Epithelial cell of esophagus (primary cell): ENCODE measurements around the gene TUBB4A.
A peak's percentile ranks its signal among the peaks of the same experiment; 100 is the strongest.

Experiments used
- DNase-seq: peaks from one replicate; pipeline ENCODE4 v3.0.0; 2010; ENCODE audit warnings: low read depth
- H3K4me3 ChIP-seq: 2 replicates; pipeline ENCODE4 v1.5.1; 2011; ENCODE audit warnings: mild to moderate bottlenecking, low read length, control low read depth
- TF ChIP-seq, protein P1 (sequence below): IDR thresholded peaks from 2 replicates; pipeline ENCODE4 v1.5.1; 2011; ENCODE audit warnings: low read depth, mild to moderate bottlenecking, low read length, control low read depth, inconsistent platforms; ENCODE audit not compliant: insufficient read depth; ENCODE audit errors: missing control alignments

TUBB4A gene

DNA sequence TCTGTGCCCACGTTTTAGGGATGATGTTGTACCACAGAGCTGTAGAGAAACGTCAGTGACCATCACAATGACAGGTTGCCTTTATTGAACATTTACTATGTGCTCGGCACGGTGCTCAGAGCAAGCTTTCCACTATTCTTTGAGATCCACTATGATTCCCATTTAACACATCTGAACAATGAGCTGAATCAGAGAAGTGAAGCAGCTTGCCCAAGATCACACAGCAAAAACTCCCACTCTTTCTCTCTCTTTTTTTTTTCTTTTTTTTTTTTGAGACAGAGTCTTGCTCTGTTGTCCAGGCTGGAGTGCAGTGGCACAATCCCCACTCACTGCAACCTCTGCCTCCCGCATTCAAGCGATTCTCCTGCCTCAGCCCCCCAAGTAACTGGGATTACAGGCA lies 20.6 kb upstream of the TUBB4A start:
- no peak for DNase-seq
- TF ChIP-seq, protein P1, sequence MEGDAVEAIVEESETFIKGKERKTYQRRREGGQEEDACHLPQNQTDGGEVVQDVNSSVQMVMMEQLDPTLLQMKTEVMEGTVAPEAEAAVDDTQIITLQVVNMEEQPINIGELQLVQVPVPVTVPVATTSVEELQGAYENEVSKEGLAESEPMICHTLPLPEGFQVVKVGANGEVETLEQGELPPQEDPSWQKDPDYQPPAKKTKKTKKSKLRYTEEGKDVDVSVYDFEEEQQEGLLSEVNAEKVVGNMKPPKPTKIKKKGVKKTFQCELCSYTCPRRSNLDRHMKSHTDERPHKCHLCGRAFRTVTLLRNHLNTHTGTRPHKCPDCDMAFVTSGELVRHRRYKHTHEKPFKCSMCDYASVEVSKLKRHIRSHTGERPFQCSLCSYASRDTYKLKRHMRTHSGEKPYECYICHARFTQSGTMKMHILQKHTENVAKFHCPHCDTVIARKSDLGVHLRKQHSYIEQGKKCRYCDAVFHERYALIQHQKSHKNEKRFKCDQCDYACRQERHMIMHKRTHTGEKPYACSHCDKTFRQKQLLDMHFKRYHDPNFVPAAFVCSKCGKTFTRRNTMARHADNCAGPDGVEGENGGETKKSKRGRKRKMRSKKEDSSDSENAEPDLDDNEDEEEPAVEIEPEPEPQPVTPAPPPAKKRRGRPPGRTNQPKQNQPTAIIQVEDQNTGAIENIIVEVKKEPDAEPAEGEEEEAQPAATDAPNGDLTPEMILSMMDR, result no peak

DNA sequence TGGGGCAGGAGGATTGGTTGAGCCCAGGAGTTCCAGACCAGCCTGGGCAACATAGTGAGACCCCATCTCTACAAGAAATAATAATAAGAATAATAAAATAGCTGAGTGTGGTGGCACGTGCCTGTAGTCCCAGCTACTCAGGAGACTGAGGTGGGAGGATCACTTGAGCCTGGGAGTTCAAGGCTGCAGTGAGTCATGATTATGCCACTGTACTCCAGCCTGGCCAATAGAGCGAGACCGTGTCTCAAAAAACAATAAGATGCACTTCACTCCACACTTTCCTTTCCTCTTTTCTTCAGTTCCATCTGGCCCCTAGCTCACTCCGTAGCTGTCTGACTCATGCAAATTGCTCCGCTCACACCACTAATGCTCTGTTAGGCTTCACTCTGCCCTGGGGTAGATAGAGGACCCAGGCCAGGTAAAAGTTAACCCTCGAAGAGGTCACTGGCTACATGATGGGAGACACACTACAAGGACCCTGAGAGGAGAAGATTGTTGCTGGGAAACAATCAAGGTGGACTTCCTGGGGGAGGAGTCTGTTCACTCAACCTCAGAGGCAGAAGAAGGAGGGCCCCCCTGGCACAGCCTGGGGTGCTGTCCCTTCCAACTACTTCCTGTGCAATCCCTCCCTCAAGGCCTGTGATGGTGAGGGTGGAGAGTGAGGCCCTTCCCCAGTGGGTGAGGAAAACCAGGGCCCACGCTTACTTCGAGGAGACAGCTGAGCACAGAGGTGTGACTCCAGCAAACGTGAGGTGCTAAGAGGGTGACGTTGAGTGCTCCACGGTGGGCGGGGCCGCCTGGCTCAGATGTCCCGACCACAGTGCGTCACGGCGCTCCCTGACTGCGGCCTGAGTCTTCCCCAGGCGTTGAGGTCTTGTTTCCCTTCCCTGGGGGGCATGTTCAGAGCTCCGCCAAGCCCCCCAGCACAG lies 19.9 kb upstream of the TUBB4A start:
- TF ChIP-seq, protein P1, result no peak
- no peak for DNase-seq
- no peak overlapping the region for H3K4me3 ChIP-seq

More for the DNA sequence above, 20.6 kb upstream of the TUBB4A start:
- H3K4me3 ChIP-seq, result no peak overlapping the region

DNA sequence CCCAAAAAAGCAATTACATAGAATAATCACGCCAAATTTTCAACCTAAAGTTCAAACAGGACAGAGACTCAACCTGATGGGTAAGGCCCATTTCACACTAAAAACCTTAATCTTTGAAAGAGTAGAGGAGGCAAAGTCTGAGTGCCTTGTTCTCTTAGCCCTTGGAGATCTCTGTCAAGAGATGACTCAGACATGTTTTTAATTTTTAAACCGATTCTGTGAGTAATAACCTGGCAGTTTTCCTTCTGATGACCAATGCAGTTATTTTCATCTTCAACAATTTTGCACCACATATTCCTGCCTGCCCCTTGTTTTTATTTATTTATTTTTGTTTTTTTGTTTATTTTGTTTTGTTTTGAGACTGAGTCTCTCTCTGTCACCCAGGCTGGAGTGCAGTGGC lies 17.2 kb upstream of the TUBB4A start:
- peak; percentile 80 for DNase-seq
- no peak overlapping the region for H3K4me3 ChIP-seq
- TF ChIP-seq, protein P1, result no peak

DNA sequence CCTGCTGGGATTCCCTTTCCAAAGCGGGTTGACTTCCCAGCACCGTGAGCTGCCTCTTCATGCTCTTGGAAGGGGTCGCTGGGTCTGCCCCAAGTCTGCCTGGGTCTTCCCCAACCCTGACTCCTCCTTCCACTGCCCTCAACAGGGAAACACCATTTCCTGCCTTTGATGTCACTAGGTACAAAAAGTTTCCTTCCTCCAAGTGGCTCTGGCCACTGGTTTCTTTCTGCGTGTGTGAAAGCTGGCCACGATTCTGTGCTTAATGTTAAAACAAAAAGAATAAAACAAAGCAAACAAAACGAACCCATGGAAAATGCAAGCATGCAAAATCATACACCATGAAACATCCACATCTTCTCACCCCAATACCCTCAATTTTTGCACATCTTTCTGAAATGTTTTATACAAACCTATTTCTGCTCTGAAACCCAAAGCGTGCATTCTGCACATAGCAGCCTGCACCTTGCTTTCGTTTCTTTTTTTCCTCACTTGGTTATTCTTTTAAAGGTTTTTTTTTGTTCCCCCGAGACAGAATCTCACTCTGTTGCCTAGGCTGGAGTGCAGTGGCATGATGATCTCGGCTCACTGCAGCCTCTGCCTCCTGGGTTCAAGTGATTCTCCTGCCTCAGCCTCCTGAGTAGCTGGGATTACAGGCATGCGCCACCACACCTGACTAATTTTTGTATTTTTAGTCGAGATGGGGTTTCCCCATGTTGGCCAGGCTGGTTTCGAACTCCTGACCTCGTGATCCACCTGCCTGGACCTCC lies 16.2 kb upstream of the TUBB4A start:
- TF ChIP-seq, protein P1, result no peak
- H3K4me3 ChIP-seq, result no peak overlapping the region
- no peak for DNase-seq

DNA sequence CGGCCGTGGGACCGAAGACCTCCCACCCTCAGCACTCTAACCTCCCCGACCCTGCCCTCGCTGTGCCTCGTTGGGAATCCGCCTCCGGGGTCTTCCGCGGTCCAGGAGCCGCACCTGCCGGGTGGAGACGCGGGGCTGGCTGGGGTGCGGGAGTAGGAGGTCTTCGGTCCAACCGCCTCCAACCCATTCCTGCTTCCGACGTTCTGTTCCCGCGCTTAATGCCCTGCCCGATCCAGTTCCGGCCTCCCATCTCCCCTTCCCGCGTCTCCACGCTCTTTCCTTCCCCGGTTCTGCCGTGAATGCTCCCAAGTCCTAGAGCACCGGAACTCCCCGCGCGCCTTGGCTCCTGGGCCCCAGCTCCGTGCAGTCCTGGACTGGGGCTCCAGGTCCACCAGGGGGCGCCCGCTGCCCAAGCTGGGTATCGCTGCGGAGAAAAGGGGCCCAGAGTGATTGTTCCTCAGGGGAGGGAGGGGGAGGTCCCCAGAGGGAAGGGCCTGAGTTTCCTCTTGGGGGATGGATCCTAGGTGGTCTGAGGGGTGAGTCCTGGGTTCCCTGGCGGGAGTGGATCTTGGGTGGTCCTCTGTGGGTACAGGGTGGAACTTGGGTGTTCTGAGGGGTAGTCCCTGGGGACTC lies 14.7 kb upstream of the TUBB4A start:
- peak; percentile 86 for DNase-seq
- TF ChIP-seq, protein P1, result peak; percentile 88
- peak overlapping the region; percentile 67 for H3K4me3 ChIP-seq

DNA sequence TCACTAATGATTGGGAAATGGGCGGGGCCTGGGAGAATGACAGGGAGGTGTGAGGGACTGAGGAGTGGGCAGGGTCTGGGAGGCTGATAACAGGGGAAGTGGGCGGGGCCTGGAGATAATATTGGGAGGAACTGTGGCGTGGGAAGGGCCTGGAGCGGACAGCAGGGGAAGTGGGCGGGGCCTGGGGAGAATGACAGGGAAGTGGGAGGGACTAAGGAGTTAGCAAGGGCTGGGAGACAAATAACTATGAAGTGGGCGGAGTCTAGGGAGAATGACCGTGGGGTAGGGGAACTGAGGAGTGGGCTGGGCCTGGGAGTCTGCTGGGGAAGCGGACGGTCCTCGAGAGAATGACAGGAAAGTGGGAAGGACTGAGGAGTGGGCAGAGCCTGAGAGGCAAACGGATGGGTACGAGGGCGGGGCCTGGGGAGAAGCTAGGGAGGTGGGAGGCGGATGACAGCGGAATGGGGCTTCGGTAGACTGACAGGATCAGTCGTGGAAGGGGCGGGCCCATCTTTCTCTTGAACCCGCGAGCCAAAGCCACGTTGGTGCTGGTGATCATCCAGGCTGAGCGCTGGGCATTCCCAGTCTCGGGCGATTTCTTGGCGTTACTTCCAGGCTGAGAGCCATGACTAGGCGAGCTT lies 14.0 kb upstream of the TUBB4A start:
- H3K4me3 ChIP-seq, result peak overlapping the region; percentile 67
- DNase-seq, result peak; percentile 96
- TF ChIP-seq, protein P1, result no peak
